Keratinocyte (primary cell): ENCODE results near the gene IRF6. TPM values are rescaled to one million over a fixed set of nuclear protein-coding genes. Genes with fewer than 3 reads are reported as not detected.

Experiments
- DNase-seq: peaks from one replicate; pipeline ENCODE4 v3.0.0-alpha.2; 2011; ENCODE audit warnings: low read depth, missing footprints, low spot score
- FAIRE-seq: peaks from 2 replicates; lab custom pipeline; 2011; peaks lifted over from hg19 to GRCh38; lab: Jason Lieb, UNC
- H2AFZ ChIP-seq: 2 replicates; pipeline ENCODE4 v1.6.0; 2012; ENCODE audit warnings: low read length, control low read depth, inconsistent platforms; ENCODE audit not compliant: control insufficient read depth
- H3K27ac ChIP-seq: 2 replicates; pipeline ENCODE4 v1.5.1; 2011; ENCODE audit warnings: low read length; ENCODE audit not compliant: control insufficient read depth, insufficient read depth
- H3K27me3 ChIP-seq: 3 replicates; pipeline ENCODE4 v1.6.0; 2011; ENCODE audit warnings: low read length; ENCODE audit not compliant: control insufficient read depth, insufficient read depth; ENCODE audit errors: extremely low read depth
- H3K36me3 ChIP-seq, 2 experiments: 2 replicates in 1 of 2; 3 replicates in 1 of 2; pipeline ENCODE4 v1.5.1; 2011; ENCODE audit warnings: low read length in 2 of 2, mild to moderate bottlenecking in 1 of 2; ENCODE audit not compliant: control insufficient read depth in 2 of 2, insufficient read depth in 2 of 2; ENCODE audit errors: extremely low read depth in 1 of 2
- H3K4me1 ChIP-seq: 3 replicates; pipeline ENCODE4 v1.5.1; 2011; ENCODE audit warnings: low read length; ENCODE audit not compliant: control insufficient read depth, insufficient read depth; ENCODE audit errors: extremely low read depth
- H3K4me2 ChIP-seq: 3 replicates; pipeline ENCODE4 v1.6.0; 2011; ENCODE audit warnings: low read depth, low read length; ENCODE audit not compliant: control insufficient read depth, insufficient read depth; ENCODE audit errors: extremely low read depth
- H3K4me3 ChIP-seq, 3 experiments: fragments of 200-600 bp in 1 of 3; sonication (generic) in 1 of 3; 2 replicates in 2 of 3; 3 replicates in 1 of 3; pipeline ENCODE4 v1.5.1; 2011 to 2016; ENCODE audit warnings: low read length in 3 of 3, mild to moderate bottlenecking in 3 of 3, control low read depth in 2 of 3, inconsistent platforms in 1 of 3, low read depth in 1 of 3, mixed read lengths in 1 of 3, mixed run types in 1 of 3, moderate library complexity in 1 of 3; ENCODE audit not compliant: control insufficient read depth in 2 of 3, insufficient read depth in 2 of 3; ENCODE audit errors: extremely low read depth in 1 of 3
- H3K79me2 ChIP-seq: 2 replicates; pipeline ENCODE4 v1.6.0; 2012; ENCODE audit warnings: low read length; ENCODE audit not compliant: control insufficient read depth, insufficient read depth
- H3K9ac ChIP-seq: 3 replicates; pipeline ENCODE4 v1.6.0; 2011; ENCODE audit warnings: low read length; ENCODE audit not compliant: control insufficient read depth, insufficient read depth; ENCODE audit errors: extremely low read depth
- H3K9me1 ChIP-seq: 3 replicates; pipeline ENCODE4 v1.6.0; 2011; ENCODE audit warnings: low read length; ENCODE audit not compliant: control insufficient read depth, insufficient read depth; ENCODE audit errors: extremely low read depth
- H3K9me3 ChIP-seq: 2 replicates; pipeline ENCODE4 v1.5.1; 2012; ENCODE audit warnings: low read depth, low read length; ENCODE audit not compliant: control insufficient read depth
- H4K20me1 ChIP-seq: 3 replicates; pipeline ENCODE4 v1.6.0; 2011; ENCODE audit warnings: low read length; ENCODE audit not compliant: control insufficient read depth, insufficient read depth; ENCODE audit errors: extremely low read depth
- EZH2 ChIP-seq: IDR thresholded peaks from one replicate; pipeline ENCODE4 v1.6.1; 2012; ENCODE audit warnings: inconsistent platforms, mild to moderate bottlenecking, low read length, moderate library complexity
- dilution Hi-C: fragments of 300-500 bp; cut with MboI; formaldehyde crosslinking; loops from one replicate; pipeline ENCODE4 v1.7.0; 2020; ENCODE audit warnings: low sequenced_read_pairs; ENCODE audit not compliant: extremely low pct_ligation_motif_present
- polyA plus RNA-seq, 5 experiments: library from polyadenylated mRNA; depleted of rRNA in 3 of 5; stranded (reverse) in 3 of 5; stranded (forward) in 1 of 5; unstranded in 1 of 5; fragments of >200 nt; gene quantifications; 1 replicate in 1 of 5; 2 replicates in 3 of 5; 3 replicates in 1 of 5; pipeline versions ENCODE4 v1.2.1 to v1.2.3, GENCODE V29; 2011 to 2012; ENCODE audit warnings: missing spikeins in 2 of 5, low read depth in 1 of 5, low replicate concordance in 1 of 5
- TF ChIP-seq, protein P1 (sequence below), 3 experiments: IDR thresholded peaks in 1 of 3; conservative IDR thresholded peaks in 1 of 3; optimal IDR thresholded peaks in 1 of 3; 2 replicates in 2 of 3; 3 replicates in 1 of 3; pipeline versions ENCODE3 to v1.5.1; 2011; ENCODE audit warnings: low read length in 3 of 3, mild to moderate bottlenecking in 3 of 3, moderate library complexity in 2 of 3, control low read depth in 1 of 3, inconsistent platforms in 1 of 3; ENCODE audit not compliant: insufficient read depth in 2 of 3; ENCODE audit errors: extremely low read depth in 1 of 3

IRF6 gene
- polyA plus RNA-seq, 1 donor (not counting 4 experiments of a cell fraction or from before 2014, with no cell fraction given) = 476 TPM

DNA sequence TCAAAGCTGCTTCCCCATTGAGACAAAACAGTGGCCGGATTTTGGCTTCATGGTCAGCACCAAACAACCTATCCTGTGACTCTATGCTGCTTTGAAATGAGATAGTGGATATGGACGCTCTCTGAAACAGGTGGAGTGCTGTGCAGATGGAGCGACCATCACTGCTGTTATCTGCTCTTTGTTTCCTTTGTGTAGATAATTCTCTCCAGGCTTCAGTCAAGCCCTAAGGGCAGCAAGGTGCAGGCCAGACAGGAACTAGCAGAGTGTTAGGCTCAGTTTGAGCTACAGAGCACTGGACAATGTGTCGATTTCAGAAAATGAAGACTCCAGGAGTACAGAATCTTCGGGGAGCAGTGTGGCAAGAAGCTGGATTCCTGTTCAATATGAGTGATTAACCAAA is 4.8 kb upstream of the IRF6 start:
- FAIRE-seq = peak; percentile 64
- H3K79me2 ChIP-seq = peaks cover 17% of the 10 kb centered on the region
- H3K4me2 ChIP-seq = no peak overlapping the region
- dilution Hi-C loops = no loop called here
- no peak for DNase-seq
- H3K9me3 ChIP-seq = no peaks in the 10 kb centered on the region
- TF ChIP-seq, protein P1, sequence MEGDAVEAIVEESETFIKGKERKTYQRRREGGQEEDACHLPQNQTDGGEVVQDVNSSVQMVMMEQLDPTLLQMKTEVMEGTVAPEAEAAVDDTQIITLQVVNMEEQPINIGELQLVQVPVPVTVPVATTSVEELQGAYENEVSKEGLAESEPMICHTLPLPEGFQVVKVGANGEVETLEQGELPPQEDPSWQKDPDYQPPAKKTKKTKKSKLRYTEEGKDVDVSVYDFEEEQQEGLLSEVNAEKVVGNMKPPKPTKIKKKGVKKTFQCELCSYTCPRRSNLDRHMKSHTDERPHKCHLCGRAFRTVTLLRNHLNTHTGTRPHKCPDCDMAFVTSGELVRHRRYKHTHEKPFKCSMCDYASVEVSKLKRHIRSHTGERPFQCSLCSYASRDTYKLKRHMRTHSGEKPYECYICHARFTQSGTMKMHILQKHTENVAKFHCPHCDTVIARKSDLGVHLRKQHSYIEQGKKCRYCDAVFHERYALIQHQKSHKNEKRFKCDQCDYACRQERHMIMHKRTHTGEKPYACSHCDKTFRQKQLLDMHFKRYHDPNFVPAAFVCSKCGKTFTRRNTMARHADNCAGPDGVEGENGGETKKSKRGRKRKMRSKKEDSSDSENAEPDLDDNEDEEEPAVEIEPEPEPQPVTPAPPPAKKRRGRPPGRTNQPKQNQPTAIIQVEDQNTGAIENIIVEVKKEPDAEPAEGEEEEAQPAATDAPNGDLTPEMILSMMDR (optimal IDR thresholded peaks at IDR 0.05 in 1 of 3, IDR thresholded peaks at IDR 0.05 in 1 of 3, conservative IDR thresholded peaks at IDR 0.05 in 1 of 3; ENCODE audit: extremely low read depth in 1 of 3, insufficient read depth in 2 of 3, low read length in 3 of 3) = no peak
- TF ChIP-seq EZH2 = no peak
- H3K9ac ChIP-seq = no peak overlapping the region
- no peaks in the 10 kb centered on the region for H3K9me1 ChIP-seq
- H3K36me3 ChIP-seq = no peaks in the 10 kb centered on the region
- no peak overlapping the region for H3K4me3 ChIP-seq
- no peaks in the 10 kb centered on the region for H4K20me1 ChIP-seq
- peak overlapping the region; percentile 99 for H3K27ac ChIP-seq
- H3K27me3 ChIP-seq = no peaks in the 10 kb centered on the region
- no peak overlapping the region for H2AFZ ChIP-seq
- peaks cover 53% of the 10 kb centered on the region for H3K4me1 ChIP-seq

DNA sequence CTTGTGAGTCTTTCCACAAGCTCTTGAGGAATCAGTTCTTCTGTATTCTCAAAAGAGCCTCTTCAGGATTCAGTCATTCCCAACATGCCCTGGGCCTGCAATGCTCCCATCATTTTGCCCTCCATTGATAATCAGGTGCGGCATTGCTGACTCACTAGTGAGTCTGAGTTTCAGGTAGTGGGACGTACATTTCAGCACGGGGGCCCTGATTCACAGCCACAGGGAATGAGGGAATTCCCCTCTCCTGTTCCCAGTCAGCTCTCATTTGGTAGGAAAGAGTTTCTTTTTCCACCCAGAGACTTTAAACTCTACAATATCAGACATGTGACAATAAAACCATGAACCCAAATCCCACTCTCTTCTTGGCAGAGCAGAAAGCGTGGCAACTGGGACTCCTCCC is 3.7 kb upstream of the IRF6 start:
- DNase-seq = no peak
- TF ChIP-seq EZH2 = no peak
- TF ChIP-seq, protein P1 (optimal IDR thresholded peaks at IDR 0.05 in 1 of 3, IDR thresholded peaks at IDR 0.05 in 1 of 3, conservative IDR thresholded peaks at IDR 0.05 in 1 of 3; ENCODE audit: extremely low read depth in 1 of 3, insufficient read depth in 2 of 3, low read length in 3 of 3) = no peak
- dilution Hi-C loops = no loop called here

More for the DNA sequence above, 3.7 kb upstream of the IRF6 start:
- H3K9me3 ChIP-seq = no peaks in the 10 kb centered on the region
- H3K27ac ChIP-seq = peak overlapping the region; percentile 99
- FAIRE-seq = peak; percentile 97
- H3K79me2 ChIP-seq = peaks cover 28% of the 10 kb centered on the region
- H3K4me1 ChIP-seq = peaks cover 41% of the 10 kb centered on the region
- peaks cover 4% of the 10 kb centered on the region for H4K20me1 ChIP-seq
- H3K36me3 ChIP-seq = peaks cover 2 to 3% of the 10 kb centered on the region in 2 experiments
- peak overlapping the region; percentile 75 for H3K9ac ChIP-seq
- peak overlapping the region; percentile 63 for H3K4me2 ChIP-seq
- no peak overlapping the region for H2AFZ ChIP-seq
- H3K27me3 ChIP-seq = no peaks in the 10 kb centered on the region
- no peak overlapping the region for H3K4me3 ChIP-seq
- H3K9me1 ChIP-seq = no peaks in the 10 kb centered on the region
